ENCODE measurements around the gene GPR84.

GRCh38 chr12:54377007-54377406 is 12.7 kb upstream of the GPR84 start:
- TF ChIP-seq CTCF (IDR thresholded peaks at IDR 0.05) (no peak), RAD21 (conservative IDR thresholded peaks at IDR 0.05 in 1 of 2, IDR thresholded peaks at IDR 0.05 in 1 of 2) (no peak), EP300 (IDR thresholded peaks at IDR 0.05) (no peak), MAX (IDR thresholded peaks at IDR 0.05) (no peak), POLR2AphosphoS2 (conservative IDR thresholded peaks at IDR 0.05; ENCODE audit: low read length) (no peak), KDM5A (IDR thresholded peaks at IDR 0.05) (no peak), ESRRA (IDR thresholded peaks at IDR 0.05; ENCODE audit: borderline replicate concordance, low read length) (no peak), MAZ (IDR thresholded peaks at IDR 0.05; ENCODE audit: borderline replicate concordance, low read depth, low read length) (no peak), RFX5 (IDR thresholded peaks at IDR 0.05) (no peak), HEYL (CRISPR knock-in tag; IDR thresholded peaks at IDR 0.05) (no peak), BHLHE40 (IDR thresholded peaks at IDR 0.05; ENCODE audit: low read depth, low read length) (no peak), E2F6 (IDR thresholded peaks at IDR 0.05; ENCODE audit: borderline replicate concordance, low read depth) (no peak)
